GM21381 (cell line): ENCODE measurements around the gene LRRC74A.
A peak's percentile ranks its signal among the peaks of the same experiment; 100 is the strongest.

ENCODE experiments used
- ATAC-seq: cut with Tn5 transposase; IDR thresholded peaks from one replicate; pipeline ENCODE4 v1.9.1; 2021; ENCODE audit warnings: mild to moderate bottlenecking, moderate library complexity; ENCODE audit not compliant: unreplicated experiment

Gene LRRC74A

GRCh38 chr14:76844223-76844622 lies 18.0 kb downstream of the LRRC74A start:
- ATAC-seq: no peak

- no peak for ATAC-seq
Observed at GRCh38 chr14:76846331-76847047, 20.3 kb downstream of the LRRC74A start.

DNA sequence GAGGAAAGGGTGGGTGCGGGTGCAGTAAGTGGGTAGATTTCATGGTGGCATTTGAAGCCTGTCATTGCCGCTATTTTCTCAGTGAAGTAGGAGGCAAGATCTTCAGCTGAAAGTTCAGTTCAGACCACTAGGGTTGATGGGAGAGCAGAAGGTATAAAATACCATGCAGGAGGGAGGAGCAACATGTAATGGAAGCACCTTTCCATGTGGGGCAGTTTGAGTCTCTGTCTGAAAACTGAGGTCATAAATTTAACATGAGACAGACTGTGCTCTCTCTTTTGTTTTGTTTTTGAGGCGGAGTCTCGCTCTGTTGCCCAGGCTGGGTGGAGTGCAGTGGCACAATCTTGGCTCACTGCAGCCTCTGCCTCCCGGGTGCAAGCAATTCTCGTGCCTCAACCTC lies 22.7 kb downstream of the LRRC74A start:
- no peak for ATAC-seq

DNA sequence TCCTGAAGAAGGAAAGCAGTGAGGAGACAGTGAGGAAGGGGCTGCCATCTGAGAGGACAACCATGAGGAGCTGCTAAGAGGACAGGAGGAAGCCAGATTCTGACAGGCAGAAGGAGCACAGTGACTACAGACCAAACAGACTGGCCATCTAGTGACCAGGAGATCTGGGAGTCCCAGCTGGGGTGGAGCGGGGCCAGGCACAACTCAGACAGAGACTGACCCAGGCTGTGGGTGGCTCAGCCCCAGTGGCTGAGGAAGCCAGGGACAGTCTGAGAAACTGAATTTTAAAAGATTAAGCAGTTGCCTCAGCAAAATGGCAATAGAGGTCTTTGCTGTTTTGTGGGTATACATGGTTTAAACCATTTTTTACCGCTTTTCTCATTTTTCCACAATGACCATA lies 28.9 kb downstream of the LRRC74A start:
- ATAC-seq: no peak

GRCh38 chr14:76856769-76857168 lies 30.6 kb downstream of the LRRC74A start:
- ATAC-seq: no peak

DNA sequence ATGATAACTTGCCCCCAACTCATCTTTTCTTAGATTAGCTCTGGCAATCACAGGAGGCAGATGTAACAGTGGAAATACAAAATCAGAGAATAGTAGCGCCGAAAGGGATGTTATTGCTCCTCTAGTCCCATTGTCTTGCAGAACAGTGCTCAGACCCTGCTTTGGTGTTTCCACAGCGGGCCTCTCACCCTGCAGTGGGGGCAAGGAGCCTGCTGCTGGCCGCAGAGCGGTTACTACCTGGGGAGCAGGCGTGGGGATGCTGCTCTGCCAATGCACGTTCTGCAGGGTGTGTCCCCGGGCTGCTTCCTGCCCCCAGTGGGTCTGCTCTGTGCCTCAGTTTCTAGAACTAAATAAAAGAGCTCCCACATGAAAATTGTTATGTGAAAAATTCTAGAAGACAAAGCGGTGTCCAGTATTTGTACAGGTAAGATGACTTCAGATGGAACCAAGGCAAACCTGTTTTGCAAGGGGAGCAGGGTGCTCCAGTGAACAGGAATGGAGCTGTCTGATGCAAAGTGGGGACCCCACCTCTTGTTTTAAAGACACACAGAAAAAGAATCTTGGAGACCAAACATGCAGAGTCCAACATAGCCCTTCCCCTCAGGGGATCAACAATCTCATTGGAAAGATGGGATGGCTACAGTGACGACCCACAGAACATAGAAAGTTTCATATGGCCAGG lies 35.5 kb downstream of the LRRC74A start:
- ATAC-seq: no peak

DNA sequence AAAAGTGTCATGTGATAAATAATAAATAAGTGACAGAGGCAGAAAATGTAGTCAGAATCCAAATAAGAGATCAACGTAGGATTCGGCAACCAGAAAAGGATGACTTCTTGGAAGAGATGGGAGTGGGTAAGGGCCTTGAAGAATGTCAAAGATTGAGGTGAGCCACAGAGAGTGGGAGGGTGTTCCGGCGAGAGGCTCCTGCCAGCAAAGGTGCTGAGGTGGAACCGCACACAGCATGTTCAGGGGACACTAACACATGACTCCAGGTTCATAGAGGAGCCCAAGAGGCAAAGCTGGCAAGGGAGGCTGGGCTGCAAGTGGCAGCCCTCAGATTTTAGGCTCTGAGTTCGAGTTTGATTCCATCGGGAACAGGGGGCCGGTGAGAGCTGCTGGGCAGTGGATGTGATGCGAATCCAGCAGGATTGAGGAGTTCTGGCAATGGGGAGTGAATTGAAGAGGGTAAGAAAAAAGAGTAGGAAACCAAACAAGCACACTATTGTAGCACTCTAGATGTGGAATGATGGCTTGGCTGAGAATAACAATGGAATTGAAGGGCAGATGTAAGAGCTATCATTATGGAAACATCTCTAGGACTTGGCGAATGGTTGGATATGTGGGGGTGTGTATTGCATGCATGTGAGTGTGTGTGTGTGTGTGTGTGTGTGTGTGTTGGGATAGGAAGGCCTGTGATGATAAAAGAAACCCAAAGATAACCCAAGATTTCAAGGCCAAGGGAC lies 36.5 kb downstream of the LRRC74A start:
- ATAC-seq: no peak

GRCh38 chr14:76863724-76864407 lies 37.7 kb downstream of the LRRC74A start:
- no peak for ATAC-seq

- no peak for ATAC-seq
Observed at GRCh38 chr14:76866456-76866855, 40.2 kb downstream of the LRRC74A start.

DNA sequence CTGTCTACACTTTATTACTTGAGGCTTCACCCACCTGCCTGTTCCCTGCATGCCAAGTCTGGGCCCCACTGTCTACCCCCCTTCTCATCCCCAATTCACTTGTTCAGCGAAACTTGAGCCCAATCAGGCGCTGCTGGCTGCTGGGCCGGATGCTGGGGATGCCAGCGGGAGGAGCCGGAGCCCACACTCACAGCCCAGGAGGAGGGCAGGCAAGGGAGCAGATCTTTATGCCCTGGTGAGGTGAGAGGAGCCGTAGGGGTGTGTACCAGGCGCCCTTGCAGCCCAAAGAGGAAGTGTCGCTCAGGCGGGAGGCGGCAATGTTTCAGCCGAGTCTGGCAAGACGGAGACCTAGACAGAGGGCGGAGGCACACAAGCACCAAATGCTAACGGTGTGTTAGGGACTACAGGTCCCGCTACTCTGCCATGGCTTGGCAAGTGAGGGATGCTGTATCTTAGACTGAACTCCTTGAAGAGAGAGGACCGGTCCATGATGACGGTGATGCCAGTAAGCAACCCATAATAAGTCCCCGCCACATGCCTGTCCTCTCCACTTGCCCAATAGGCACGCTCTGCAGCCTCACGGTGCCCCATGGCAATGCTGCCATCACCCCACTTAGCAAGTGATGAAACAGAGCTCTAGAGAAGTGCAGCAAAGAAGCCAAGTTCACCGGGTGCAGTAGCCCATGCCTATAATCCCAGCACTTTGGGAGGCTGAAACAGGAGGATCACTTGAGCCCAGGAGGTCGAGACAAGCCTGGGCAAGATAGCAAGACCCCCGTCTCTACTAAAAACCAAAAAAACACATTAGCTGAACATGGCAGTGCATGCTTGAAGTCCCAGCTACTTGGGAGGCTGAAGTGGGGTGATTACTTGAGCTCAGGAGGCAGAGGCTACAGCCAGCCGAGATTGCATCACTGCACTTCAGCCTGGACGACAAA lies 41.6 kb downstream of the LRRC74A start:
- no peak for ATAC-seq

- ATAC-seq: no peak
Observed at GRCh38 chr14:76868454-76869170, 42.4 kb downstream of the LRRC74A start.

DNA sequence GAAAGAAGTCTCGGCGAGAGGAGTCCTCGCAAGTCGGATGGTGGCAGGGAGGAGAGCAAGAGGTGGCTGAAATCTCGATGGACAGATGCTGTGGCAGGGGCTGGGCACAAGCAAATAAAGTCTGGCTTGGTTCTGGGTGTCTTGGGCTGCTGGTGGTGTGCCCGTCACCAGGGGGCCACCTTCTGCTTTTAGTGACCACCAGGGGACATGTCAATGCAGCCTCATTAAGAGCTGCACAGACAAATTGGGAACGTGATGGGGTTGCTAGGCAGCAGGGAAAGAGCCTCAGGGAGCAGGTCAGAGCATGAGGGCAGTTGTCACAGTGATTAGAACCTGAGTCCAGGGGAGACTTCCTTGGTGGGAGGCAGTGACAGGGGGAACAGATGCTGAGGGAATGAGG lies 44.0 kb downstream of the LRRC74A start:
- no peak for ATAC-seq

- no peak for ATAC-seq
Observed at GRCh38 chr14:76872796-76873432, 46.7 kb downstream of the LRRC74A start.

DNA sequence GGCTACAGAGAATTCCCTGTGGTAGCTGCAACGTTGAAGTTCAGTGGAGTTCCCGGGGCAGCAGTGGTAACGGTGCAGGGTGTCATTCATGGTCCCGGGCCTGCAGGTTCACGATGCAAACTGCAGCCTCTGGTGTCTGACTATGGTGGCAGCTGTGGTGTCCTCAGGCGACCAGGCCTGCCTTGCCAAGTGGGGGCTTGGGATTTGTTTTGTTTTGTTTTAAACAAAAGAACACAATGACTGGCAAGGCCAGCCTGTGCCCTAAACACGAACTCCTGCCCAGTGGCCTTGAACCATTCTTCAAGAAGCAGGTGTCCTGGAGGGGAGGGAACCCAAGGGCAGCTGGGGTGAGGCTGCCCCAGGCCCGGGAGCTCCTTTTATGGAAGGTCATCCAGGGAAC lies 48.5 kb downstream of the LRRC74A start:
- no peak for ATAC-seq

DNA sequence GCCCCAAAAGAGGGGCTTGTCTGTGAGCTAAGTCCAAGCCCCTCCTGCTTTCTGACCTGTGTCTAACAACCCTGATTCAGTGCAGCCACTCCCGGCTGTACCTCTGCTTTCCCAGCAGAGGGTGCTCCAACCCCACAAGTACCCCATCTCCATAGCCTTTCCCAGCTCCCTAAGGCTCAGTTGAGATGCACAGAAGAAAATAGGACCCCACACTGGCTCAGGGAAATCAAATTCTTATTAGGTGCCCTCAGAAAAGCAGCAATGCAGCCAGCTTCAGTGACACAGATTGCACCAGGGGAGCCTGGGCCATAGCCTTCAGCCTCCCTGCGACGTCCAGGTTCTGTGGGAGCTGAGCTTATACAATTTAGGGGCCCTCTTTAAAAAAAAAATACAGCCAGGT lies 49.9 kb downstream of the LRRC74A start:
- ATAC-seq: peak; percentile 57

GRCh38 chr14:76877871-76878270 lies 51.7 kb downstream of the LRRC74A start:
- no peak for ATAC-seq

GRCh38 chr14:76880449-76880848 lies 54.2 kb downstream of the LRRC74A start:
- no peak for ATAC-seq

DNA sequence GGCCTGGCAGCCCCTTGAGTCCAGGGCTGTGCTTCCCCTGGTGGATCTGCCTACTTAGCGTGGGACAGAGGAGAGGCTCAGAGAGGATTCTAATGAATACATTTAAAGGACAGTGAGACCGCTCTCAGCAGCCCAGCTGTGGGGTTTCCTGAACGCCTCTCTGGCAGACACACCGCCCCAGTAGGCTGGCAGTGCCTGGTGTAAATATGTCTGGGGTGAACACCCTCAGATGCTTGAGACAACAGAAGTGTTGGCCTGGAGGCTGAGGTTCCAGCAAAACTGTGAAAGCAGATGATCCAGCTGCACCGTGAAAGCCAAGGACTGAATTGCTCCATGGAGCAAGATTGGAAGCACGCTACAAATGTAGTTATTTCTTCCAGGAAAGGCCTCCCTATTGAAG lies 55.1 kb downstream of the LRRC74A start:
- ATAC-seq: no peak

- no peak for ATAC-seq
Observed at GRCh38 chr14:76882651-76883050, 56.4 kb downstream of the LRRC74A start.
